ENCODE data around the gene VSX1.

DNA sequence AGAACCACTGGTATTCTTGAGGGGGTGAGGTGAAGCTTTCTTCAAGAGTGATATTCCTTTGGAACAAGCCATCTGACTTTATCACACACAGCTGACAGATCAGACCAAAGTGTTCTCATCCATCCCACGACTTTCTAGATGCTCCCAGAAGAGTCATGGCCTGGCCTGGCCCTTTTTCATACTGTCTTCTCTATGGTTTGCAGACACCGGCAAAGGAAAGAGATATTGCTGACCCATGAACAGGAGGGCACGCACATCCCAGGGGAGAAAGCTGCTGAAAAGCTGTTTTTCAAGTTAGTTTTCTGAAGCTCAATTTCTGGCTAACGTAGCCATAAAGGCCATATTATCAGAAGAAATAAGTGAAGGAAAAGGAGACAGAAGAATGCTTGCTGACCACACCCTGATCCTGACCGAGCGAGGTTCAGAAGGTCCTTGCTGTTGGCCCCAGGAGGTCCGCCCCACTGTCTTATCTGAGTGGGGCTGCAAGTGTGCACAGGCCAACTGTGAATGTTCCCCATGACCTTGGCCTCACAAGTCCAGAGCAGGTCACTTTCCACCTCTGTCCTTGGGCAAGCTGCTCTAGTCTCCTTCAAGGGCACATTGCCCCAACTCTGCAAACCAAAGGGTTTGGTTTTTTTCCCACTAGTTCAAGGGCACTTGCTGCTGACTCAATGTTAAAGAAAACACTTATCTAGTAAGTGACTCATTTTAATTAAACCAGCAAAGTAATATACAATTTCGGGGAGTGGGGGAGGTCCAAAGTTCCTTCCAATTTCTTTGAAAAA is 26.0 kb downstream of the VSX1 start:
- TF ChIP-seq POLR2A (IDR thresholded peaks at IDR 0.05) (no peak), POLR2AphosphoS5 (IDR thresholded peaks at IDR 0.05) (no peak), EP300 (IDR thresholded peaks at IDR 0.05) (no peak)
- TF ChIP-seq, protein P1, sequence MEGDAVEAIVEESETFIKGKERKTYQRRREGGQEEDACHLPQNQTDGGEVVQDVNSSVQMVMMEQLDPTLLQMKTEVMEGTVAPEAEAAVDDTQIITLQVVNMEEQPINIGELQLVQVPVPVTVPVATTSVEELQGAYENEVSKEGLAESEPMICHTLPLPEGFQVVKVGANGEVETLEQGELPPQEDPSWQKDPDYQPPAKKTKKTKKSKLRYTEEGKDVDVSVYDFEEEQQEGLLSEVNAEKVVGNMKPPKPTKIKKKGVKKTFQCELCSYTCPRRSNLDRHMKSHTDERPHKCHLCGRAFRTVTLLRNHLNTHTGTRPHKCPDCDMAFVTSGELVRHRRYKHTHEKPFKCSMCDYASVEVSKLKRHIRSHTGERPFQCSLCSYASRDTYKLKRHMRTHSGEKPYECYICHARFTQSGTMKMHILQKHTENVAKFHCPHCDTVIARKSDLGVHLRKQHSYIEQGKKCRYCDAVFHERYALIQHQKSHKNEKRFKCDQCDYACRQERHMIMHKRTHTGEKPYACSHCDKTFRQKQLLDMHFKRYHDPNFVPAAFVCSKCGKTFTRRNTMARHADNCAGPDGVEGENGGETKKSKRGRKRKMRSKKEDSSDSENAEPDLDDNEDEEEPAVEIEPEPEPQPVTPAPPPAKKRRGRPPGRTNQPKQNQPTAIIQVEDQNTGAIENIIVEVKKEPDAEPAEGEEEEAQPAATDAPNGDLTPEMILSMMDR (IDR thresholded peaks at IDR 0.05), result no peak

All from sigmoid colon (tissue), 4 donors.